HL-60 (cell line): ENCODE measurements around the gene CNTRL.

Source experiments
- DNase-seq, 2 experiments: peaks; one replicate each; pipeline ENCODE4 v3.0.0-alpha.2; 2010 to 2020; ENCODE audit warnings: low read depth in 1 of 2, low spot score in 1 of 2
- H3K27ac ChIP-seq: fragments of 250-450 bp; sonication (Bioruptor Pico); replicated peaks from 2 replicates; pipeline ENCODE4 v1.5.1; 2020; ENCODE audit warnings: mild to moderate bottlenecking, moderate library complexity
- H3K27me3 ChIP-seq: fragments of 250-450 bp; sonication (Bioruptor Pico); 2 replicates; pipeline ENCODE4 v1.5.1; 2021; ENCODE audit warnings: mild to moderate bottlenecking, moderate library complexity; ENCODE audit not compliant: insufficient read depth, poor library complexity, severe bottlenecking
- H3K4me3 ChIP-seq: replicated peaks from 2 replicates; pipeline ENCODE4 v1.5.1; 2011; ENCODE audit warnings: mild to moderate bottlenecking, control low read depth, low read length; ENCODE audit not compliant: insufficient read depth
- GABPA ChIP-seq: IDR thresholded peaks from 2 replicates; pipeline ENCODE4 v1.6.1; 2012; ENCODE audit warnings: low read depth
- POLR2AphosphoS5 ChIP-seq: IDR thresholded peaks from 2 replicates; pipeline ENCODE4 v1.6.1; 2012; ENCODE audit warnings: low read depth
- SPI1 ChIP-seq: IDR thresholded peaks from 2 replicates; pipeline ENCODE4 v1.6.1; 2012; ENCODE audit warnings: low read depth, mild to moderate bottlenecking, borderline replicate concordance
- TF ChIP-seq, protein P1 (sequence below): IDR thresholded peaks from 2 replicates; pipeline ENCODE4 v1.6.1; 2012; ENCODE audit warnings: low read depth; ENCODE audit not compliant: insufficient replicate concordance
- TF ChIP-seq, protein P2 (sequence below): IDR thresholded peaks from one replicate; pipeline ENCODE4 v1.5.1; 2011; ENCODE audit warnings: low read length, control low read depth, inconsistent platforms; ENCODE audit not compliant: insufficient read depth

Gene CNTRL

DNA sequence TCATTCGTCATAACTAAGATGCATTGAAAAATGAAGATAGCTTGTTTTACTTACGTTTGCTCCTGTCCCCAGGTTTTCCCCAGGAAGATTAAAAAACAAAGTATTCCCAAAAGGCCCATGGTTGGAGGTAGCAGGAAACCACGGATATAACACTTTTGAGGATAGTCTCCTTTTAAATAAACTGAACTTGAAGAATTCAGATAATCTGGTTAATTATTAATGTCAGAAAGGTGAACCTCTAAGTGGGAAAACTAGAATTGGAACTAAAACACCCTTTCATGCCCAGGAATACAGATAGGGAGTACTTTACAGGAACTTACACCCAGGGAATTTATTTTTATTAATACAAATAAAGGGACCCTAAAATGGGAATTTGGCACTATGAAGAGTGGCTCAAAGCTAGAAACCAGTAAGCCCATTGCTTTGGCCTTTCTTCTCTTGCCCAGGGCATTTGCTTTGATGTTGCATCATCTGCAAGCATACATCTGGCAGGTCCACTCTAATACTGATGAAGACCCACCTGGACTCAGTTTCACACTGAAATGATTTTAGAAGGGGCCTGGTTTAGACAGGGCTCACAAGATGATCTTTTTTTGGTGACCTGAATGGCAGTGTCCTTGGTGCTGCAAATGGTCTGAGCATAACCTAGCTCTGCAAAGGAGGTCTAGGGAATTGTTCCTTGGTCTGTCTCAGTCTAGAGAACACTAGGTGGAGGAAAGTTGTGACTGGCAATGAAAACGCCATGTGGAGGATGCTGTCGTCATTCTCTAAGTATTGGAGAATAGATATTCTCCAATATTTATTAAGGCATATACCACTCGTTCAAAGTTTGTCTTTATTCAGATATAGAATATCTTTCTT, 24.4 kb upstream of the CNTRL start, which contains the start of gene C5:
C5 (minus strand) TSS at position 148 of the 861 bp plus-strand sequence; CDS start at position 119, 29 bp downstream.
- no peak within 1 kb of the TSS for H3K4me3 ChIP-seq

DNA sequence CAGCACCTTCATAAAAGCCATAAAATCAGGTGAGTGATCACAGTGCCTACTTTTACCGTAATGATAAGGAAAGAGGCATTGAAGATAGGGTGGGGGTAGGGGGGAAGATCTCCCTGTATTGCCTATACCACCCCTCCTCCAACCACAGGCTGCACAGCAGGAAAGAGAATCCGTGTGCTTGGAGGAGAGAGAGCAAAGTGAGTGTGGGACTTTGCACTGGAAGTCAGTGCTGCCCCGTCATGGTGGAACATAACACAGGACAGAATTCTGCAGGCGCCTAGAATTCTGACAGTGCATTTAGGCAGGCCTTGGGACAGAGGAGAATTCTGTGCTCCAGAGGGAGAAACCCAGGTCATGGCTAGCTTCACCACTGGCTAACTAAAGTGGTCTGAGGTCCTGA, 21.2 kb upstream of the CNTRL start:
- DNase-seq, result no peak
- H3K27me3 ChIP-seq, result no peaks in the 10 kb centered on the region
- no peak overlapping the region for H3K27ac ChIP-seq
- TF ChIP-seq, protein P1, sequence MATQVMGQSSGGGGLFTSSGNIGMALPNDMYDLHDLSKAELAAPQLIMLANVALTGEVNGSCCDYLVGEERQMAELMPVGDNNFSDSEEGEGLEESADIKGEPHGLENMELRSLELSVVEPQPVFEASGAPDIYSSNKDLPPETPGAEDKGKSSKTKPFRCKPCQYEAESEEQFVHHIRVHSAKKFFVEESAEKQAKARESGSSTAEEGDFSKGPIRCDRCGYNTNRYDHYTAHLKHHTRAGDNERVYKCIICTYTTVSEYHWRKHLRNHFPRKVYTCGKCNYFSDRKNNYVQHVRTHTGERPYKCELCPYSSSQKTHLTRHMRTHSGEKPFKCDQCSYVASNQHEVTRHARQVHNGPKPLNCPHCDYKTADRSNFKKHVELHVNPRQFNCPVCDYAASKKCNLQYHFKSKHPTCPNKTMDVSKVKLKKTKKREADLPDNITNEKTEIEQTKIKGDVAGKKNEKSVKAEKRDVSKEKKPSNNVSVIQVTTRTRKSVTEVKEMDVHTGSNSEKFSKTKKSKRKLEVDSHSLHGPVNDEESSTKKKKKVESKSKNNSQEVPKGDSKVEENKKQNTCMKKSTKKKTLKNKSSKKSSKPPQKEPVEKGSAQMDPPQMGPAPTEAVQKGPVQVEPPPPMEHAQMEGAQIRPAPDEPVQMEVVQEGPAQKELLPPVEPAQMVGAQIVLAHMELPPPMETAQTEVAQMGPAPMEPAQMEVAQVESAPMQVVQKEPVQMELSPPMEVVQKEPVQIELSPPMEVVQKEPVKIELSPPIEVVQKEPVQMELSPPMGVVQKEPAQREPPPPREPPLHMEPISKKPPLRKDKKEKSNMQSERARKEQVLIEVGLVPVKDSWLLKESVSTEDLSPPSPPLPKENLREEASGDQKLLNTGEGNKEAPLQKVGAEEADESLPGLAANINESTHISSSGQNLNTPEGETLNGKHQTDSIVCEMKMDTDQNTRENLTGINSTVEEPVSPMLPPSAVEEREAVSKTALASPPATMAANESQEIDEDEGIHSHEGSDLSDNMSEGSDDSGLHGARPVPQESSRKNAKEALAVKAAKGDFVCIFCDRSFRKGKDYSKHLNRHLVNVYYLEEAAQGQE, result no peak
- no peak for TF ChIP-seq GABPA
- H3K4me3 ChIP-seq, result no peak overlapping the region

More for the DNA sequence above, 24.4 kb upstream of the CNTRL start, which contains the start of gene C5:
- TF ChIP-seq POLR2AphosphoS5 (no peak), GABPA (no peak), SPI1 (no peak)
- TF ChIP-seq, protein P2, sequence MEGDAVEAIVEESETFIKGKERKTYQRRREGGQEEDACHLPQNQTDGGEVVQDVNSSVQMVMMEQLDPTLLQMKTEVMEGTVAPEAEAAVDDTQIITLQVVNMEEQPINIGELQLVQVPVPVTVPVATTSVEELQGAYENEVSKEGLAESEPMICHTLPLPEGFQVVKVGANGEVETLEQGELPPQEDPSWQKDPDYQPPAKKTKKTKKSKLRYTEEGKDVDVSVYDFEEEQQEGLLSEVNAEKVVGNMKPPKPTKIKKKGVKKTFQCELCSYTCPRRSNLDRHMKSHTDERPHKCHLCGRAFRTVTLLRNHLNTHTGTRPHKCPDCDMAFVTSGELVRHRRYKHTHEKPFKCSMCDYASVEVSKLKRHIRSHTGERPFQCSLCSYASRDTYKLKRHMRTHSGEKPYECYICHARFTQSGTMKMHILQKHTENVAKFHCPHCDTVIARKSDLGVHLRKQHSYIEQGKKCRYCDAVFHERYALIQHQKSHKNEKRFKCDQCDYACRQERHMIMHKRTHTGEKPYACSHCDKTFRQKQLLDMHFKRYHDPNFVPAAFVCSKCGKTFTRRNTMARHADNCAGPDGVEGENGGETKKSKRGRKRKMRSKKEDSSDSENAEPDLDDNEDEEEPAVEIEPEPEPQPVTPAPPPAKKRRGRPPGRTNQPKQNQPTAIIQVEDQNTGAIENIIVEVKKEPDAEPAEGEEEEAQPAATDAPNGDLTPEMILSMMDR, result no peak
- TF ChIP-seq, protein P1, result no peak
- H3K27ac ChIP-seq, result no peak within 1 kb of the TSS
- no peaks in the 10 kb centered on the region for H3K27me3 ChIP-seq
- no peak for DNase-seq

DNA sequence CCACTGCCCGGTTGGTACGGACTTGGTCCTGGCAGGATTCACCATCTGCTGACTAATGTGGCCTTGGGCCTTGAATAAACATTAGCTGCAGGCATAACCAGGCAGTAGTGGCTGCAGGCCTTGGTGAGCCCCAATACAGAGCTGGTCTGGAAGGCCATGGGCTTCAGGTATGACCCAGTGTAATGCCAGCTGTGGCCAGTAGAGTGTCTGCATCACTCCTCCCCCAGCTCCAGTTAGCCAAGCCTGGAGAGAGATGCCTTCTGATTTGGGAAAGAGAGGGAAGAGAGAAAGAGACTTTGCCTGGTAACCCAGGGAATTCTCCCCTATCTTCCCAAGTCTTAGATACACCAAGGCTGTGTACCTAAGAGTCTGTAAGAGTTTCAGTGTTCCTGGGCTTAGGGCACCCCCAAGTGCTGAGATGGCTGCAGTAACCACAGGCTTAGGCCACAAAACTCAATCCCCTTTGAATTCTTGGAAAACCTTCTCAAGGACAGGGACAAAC, 19.1 kb upstream of the CNTRL start:
- Histone ChIP-seq H3K27ac (no peak overlapping the region), H3K27me3 (no peaks in the 10 kb centered on the region)
- no peak for DNase-seq

More for the DNA sequence above, 19.1 kb upstream of the CNTRL start:
- no peak for TF ChIP-seq GABPA
- no peak for TF ChIP-seq SPI1
- no peak for TF ChIP-seq POLR2AphosphoS5
- TF ChIP-seq, protein P1, result no peak
- TF ChIP-seq, protein P2, result no peak
- H3K4me3 ChIP-seq, result no peak overlapping the region
